Cardiac fibroblast (primary cell): Measurements from ENCODE around the gene BRSK2.

Source experiments
- DNase-seq, 2 donors: peaks; one replicate each; pipeline versions ENCODE4 v3.0.0 to v3.0.0-alpha.2; 2010; ENCODE audit warnings: low read depth in 2 of 2
- H3K4me3 ChIP-seq, 2 donors: replicated peaks in 1 of 2; 1 replicate in 1 of 2; 2 replicates in 1 of 2; pipeline ENCODE4 v1.5.1; 2011; ENCODE audit warnings: low read depth in 2 of 2, low read length in 2 of 2, mild to moderate bottlenecking in 2 of 2, moderate library complexity in 1 of 2
- CTCF ChIP-seq: IDR thresholded peaks from one replicate; pipeline ENCODE4 v1.5.1; 2011; ENCODE audit warnings: low read depth, mild to moderate bottlenecking, low read length, inconsistent platforms

BRSK2 gene

GRCh38 chr11:1472180-1473005 is 82.7 kb downstream of the BRSK2 start:
- TF ChIP-seq CTCF: no peak
- no peak for DNase-seq
- H3K4me3 ChIP-seq: no peak overlapping the region

GRCh38 chr11:1473011-1473628 is 83.4 kb downstream of the BRSK2 start:
- no peak overlapping the region for H3K4me3 ChIP-seq
- TF ChIP-seq CTCF: no peak
- DNase-seq: no peak

- H3K4me3 ChIP-seq: no peak overlapping the region
- no peak for DNase-seq
- TF ChIP-seq CTCF: no peak
Measured at GRCh38 chr11:1473786-1474185, 84.1 kb downstream of the BRSK2 start.

DNA sequence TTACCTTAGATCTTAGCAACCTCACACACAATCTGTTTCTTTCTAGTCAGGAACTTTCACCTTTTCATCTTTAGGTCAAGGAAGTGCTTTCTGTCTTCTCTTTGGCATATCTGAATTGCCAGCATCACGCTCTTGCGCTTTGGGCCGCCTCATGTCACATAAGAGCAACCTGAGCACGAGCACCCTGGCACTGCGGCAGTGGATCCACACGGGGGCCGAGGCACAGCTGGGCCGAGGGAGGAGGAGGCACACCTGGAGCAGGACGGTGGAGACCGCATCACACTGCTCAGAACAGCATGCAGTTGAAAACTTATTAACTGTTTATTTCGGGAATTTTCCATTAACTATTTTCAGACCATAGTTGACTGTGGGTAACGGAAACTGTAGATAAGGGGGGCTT is 86.1 kb downstream of the BRSK2 start:
- no peak for TF ChIP-seq CTCF
- H3K4me3 ChIP-seq: no peak overlapping the region
- DNase-seq: no peak

DNA sequence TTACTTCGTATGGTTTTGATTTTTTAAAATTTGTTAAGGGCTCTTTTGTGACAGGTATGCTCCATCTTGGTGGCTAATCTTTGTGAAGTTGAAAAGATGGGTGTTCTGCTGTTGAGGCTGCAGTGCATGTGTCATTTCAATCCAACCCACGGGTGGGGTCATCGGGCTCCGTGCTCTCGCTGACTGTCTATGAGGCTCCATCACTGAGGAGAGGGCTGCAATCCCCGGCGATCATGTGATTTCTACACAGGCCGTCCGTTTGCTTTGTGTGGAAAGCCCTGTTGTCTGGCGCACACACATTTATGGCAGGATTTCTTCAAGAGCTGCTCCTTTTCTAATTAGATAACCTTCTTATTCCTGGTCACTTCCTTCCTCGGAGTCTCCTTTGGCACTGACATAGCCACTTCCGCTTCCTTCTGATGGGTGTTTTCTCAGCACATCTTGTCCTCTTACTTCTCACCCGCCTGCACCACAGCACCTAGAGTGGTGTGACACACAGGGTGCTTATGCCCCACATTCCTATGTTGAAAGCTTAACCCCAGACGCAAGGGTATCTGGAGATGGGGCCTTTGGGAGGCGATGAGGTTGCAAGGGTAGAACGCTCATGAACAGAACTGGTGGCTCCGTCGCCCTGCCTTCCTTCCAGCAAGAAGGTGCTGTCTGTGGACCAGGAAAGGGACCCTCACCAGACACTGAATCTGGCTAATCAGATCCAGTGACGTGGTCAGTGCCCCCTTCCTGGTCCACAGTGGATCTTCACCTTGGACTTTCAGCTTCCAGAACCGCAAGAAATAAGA is 87.4 kb downstream of the BRSK2 start:
- no peak overlapping the region for H3K4me3 ChIP-seq
- DNase-seq: no peak
- TF ChIP-seq CTCF: no peak

DNA sequence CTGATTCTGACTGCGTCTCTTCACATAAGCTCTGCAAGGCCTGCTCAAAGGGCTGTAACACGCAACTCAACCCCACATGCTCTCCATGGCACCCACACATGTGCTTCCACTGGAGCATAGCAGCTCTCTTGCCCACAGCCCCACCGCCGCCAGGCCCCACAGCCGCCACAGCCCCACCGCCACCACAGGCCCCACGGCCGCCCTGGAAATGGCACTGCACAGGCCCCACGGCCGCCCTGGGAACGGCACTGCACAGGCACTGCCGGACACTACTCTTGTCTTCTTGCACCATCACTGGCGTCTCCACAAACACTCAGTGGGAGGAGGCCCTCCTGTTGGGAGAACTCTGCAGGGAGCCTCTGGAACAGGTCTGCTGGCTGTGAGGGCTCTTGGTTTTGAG is 88.3 kb downstream of the BRSK2 start:
- TF ChIP-seq CTCF: no peak
- DNase-seq: no peak
- H3K4me3 ChIP-seq: no peak overlapping the region
